HCT116 (cell line): ENCODE data around the gene RTL1. TPM values are rescaled to one million over a fixed set of nuclear protein-coding genes. Genes with fewer than 3 reads are reported as not detected.

Experiments
- ATAC-seq: fragments of 200-7000 bp; cut with Tn5 transposase; 2 replicates; pipeline ENCODE4 v1.9.1; 2020; ENCODE audit warnings: mild to moderate bottlenecking, moderate library complexity
- BruUV-seq: library from RNA; stranded (reverse); fragments of 400-500 nt; replicated peaks from 2 replicates; lab custom pipeline; 2021; lab: Mats Ljungman, UMichigan
- CTCF ChIA-PET: fragments of 300-600 bp; sonication (Branson Sonifier 250); formaldehyde crosslinking; loops from one replicate; lab custom pipeline; 2021; ENCODE audit warnings: antibody characterized with exemption; lab: Charles Lee
- POLR2A ChIA-PET: fragments of 300-600, 350-600 bp; sonication (Branson Sonifier 250); formaldehyde crosslinking; loops from one replicate; lab custom pipeline; 2021; ENCODE audit warnings: antibody characterized with exemption; lab: Charles Lee
- RAD21 ChIA-PET, 2 experiments: fragments of 300-600 bp; sonication (Branson Sonifier 250); formaldehyde crosslinking; loops; one replicate each; lab custom pipeline; 2023; ENCODE audit warnings: low total read pairs in 2 of 2; ENCODE audit not compliant: uncharacterized antibody in 2 of 2, unreplicated experiment in 2 of 2, low non-redundant PET in 1 of 2; lab: Charles Lee
- DNase-seq: peaks from one replicate; pipeline ENCODE4 v3.0.0-alpha.2; 2010; ENCODE audit warnings: low read depth, low spot score
- H2AFZ ChIP-seq: fragments of 200-600 bp; shearing (Covaris generic), sonication (generic); 2 replicates; pipeline ENCODE4 v1.6.1; 2017; ENCODE audit warnings: low read depth, mixed run types, mixed read lengths, antibody characterized with exemption, low read length; ENCODE audit not compliant: poor library complexity, severe bottlenecking
- H3K27ac ChIP-seq: 2 replicates; pipeline ENCODE4 v1.5.1; 2012; ENCODE audit warnings: low read depth, low read length
- H3K27me3 ChIP-seq: fragments of 200-600 bp; sonication (generic); 2 replicates; pipeline ENCODE4 v1.6.1; 2016; ENCODE audit warnings: mixed run types, low read length, mixed read lengths; ENCODE audit not compliant: insufficient read depth
- H3K36me3 ChIP-seq, 2 experiments: fragments of 200-500 bp in 1 of 2; fragments of 200-600 bp in 1 of 2; sonication (Bioruptor generic) in 1 of 2; sonication (generic) in 1 of 2; 2 replicates each; pipeline versions ENCODE4 v1.5.1 to v1.6.1; 2014 to 2016; ENCODE audit warnings: low read length in 2 of 2, inconsistent platforms in 1 of 2, mixed read lengths in 1 of 2, mixed run types in 1 of 2; ENCODE audit not compliant: insufficient read depth in 2 of 2, control insufficient read depth in 1 of 2
- H3K4me1 ChIP-seq, 2 experiments: fragments of 200-600 bp in 1 of 2; sonication (generic) in 1 of 2; 2 replicates each; pipeline versions ENCODE4 v1.5.1 to v1.6.1; 2012 to 2017; ENCODE audit warnings: low read length in 2 of 2, inconsistent platforms in 1 of 2, mild to moderate bottlenecking in 1 of 2, mixed read lengths in 1 of 2, mixed run types in 1 of 2, moderate library complexity in 1 of 2; ENCODE audit not compliant: insufficient read depth in 2 of 2, control insufficient read depth in 1 of 2
- H3K4me2 ChIP-seq: fragments of 200-600 bp; sonication (generic); 2 replicates; pipeline ENCODE4 v1.6.1; 2017; ENCODE audit warnings: mixed run types, low read length, mixed read lengths
- H3K4me3 ChIP-seq, 2 experiments: fragments of 200-600 bp in 1 of 2; sonication (generic) in 1 of 2; replicated peaks in 1 of 2; 2 replicates each; pipeline ENCODE4 v1.5.1; 2011 to 2016; ENCODE audit warnings: low read length in 2 of 2, control low read depth in 1 of 2, low read depth in 1 of 2, mild to moderate bottlenecking in 1 of 2, mixed read lengths in 1 of 2, mixed run types in 1 of 2
- H3K79me2 ChIP-seq: fragments of 200-600 bp; sonication (generic); 2 replicates; pipeline ENCODE4 v1.6.1; 2017; ENCODE audit warnings: mild to moderate bottlenecking, mixed run types, low read length, moderate library complexity, mixed read lengths; ENCODE audit not compliant: insufficient read depth
- H3K9ac ChIP-seq: fragments of 200-600 bp; sonication (generic); 2 replicates; pipeline ENCODE4 v1.6.1; 2016; ENCODE audit warnings: low read length, mixed read lengths
- H3K9me2 ChIP-seq: fragments of 200-600 bp; sonication (generic), shearing (Covaris generic); 2 replicates; pipeline ENCODE4 v1.6.1; 2017; ENCODE audit warnings: mixed run types, mild to moderate bottlenecking, moderate library complexity; ENCODE audit not compliant: insufficient read depth
- H3K9me3 ChIP-seq, 2 experiments: fragments of 200-500 bp in 1 of 2; fragments of 200-600 bp in 1 of 2; sonication (Bioruptor generic) in 1 of 2; sonication (generic) in 1 of 2; 2 replicates each; pipeline ENCODE4 v1.6.1; 2014 to 2017; ENCODE audit warnings: low read length in 2 of 2, mixed read lengths in 2 of 2, inconsistent platforms in 1 of 2, low read depth in 1 of 2, mild to moderate bottlenecking in 1 of 2, mixed run types in 1 of 2, moderate library complexity in 1 of 2; ENCODE audit not compliant: control insufficient read depth in 1 of 2, insufficient read depth in 1 of 2
- H4K20me1 ChIP-seq: fragments of 200-600 bp; sonication (generic), shearing (Covaris generic); 2 replicates; pipeline ENCODE4 v1.6.1; 2017; ENCODE audit warnings: mixed run types, mild to moderate bottlenecking, moderate library complexity; ENCODE audit not compliant: insufficient read depth
- CTCF ChIP-seq, 3 experiments: fragments of 200-600 bp in 1 of 3; sonication (generic) in 1 of 3; IDR thresholded peaks in 2 of 3; conservative IDR thresholded peaks in 1 of 3; 2 replicates each; pipeline ENCODE4 v1.5.1; 2012 to 2017; ENCODE audit warnings: low read depth in 2 of 3, low read length in 2 of 3, antibody characterized with exemption in 1 of 3, borderline replicate concordance in 1 of 3, control low read depth in 1 of 3, mild to moderate bottlenecking in 1 of 3, mixed read lengths in 1 of 3, mixed run types in 1 of 3, moderate library complexity in 1 of 3; ENCODE audit not compliant: insufficient read depth in 1 of 3
- FOSL1 ChIP-seq: IDR thresholded peaks from 2 replicates; pipeline ENCODE4 v1.6.1; 2012; ENCODE audit warnings: low read depth
- MAX ChIP-seq: IDR thresholded peaks from 2 replicates; pipeline ENCODE4 v1.6.1; 2012
- POLR2AphosphoS5 ChIP-seq: IDR thresholded peaks from 2 replicates; pipeline ENCODE4 v1.6.1; 2011; ENCODE audit warnings: mild to moderate bottlenecking, low read depth, low read length, moderate library complexity
- SP1 ChIP-seq: IDR thresholded peaks from 2 replicates; pipeline ENCODE4 v1.6.1; 2012; ENCODE audit warnings: low read depth
- YY1 ChIP-seq: IDR thresholded peaks from 2 replicates; pipeline ENCODE4 v1.6.1; 2011; ENCODE audit warnings: low read length, low read depth, moderate library complexity, mild to moderate bottlenecking; ENCODE audit not compliant: insufficient replicate concordance; ENCODE audit errors: extremely low read depth
- ZNF274 ChIP-seq: fragments of 200-500 bp; sonication (Bioruptor generic); IDR thresholded peaks from 2 replicates; pipeline ENCODE4 v1.6.1; 2014; ENCODE audit warnings: mild to moderate bottlenecking, low read depth, low read length, inconsistent platforms
- intact Hi-C: fragments of 100-400 bp; cut with micrococcal nuclease; formaldehyde crosslinking; loops from 2 replicates; pipeline ENCODE4 v1.10.0; 2022
- total RNA-seq: library from RNA; stranded (reverse); gene quantifications from one replicate; pipeline ENCODE4 v1.2.1, GENCODE V29; 2021; ENCODE audit not compliant: unreplicated experiment
- TF ChIP-seq, protein P1 (sequence below): IDR thresholded peaks from 2 replicates; pipeline ENCODE4 v1.6.1; 2012

The RTL1 gene
- total RNA-seq, 1 experiment from 2014 or later: not detected

DNA sequence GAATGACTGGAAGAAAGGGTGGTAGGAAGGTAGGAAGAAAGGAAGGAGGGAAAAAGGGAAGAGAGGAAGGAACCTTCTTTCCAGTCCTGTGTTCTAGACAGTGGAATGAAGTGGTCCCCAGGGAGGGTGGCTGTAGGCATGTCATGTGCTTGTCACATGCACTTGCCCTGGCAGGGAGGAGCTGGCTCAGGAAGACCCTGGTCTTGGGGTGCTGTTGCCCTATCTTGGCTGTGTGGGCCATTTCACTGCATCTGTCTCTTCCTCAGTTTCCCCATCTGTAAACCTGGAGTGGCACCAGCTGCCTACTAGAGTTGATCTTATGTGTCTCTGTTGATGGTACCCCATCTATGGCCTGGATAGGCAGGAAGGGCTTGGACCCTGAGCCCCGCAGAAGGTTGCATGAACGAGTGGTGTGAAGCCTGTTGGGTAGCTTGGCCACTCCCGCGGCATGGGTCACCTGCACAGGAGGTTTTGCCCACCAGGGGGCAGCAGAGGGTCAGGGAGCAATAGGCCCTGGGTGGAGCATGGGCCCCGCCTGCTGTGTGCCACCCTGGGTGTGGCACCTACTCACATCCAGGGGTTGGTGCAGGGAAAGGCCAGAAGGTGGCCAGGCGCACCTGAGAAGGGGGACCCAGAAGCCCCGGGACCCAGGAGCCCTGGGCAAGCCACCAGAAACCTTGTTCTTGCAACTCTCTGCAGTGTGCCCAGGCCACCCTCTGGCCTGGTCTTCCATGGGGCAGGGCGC is 52.5 kb downstream of the RTL1 start (continued):
- TF ChIP-seq FOSL1: no peak
- TF ChIP-seq, protein P1, sequence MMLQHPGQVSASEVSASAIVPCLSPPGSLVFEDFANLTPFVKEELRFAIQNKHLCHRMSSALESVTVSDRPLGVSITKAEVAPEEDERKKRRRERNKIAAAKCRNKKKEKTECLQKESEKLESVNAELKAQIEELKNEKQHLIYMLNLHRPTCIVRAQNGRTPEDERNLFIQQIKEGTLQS: no peak
- TF ChIP-seq MAX: 0 out of 2 replicates have a peak, but pooled peaks have one; percentile 45

DNA sequence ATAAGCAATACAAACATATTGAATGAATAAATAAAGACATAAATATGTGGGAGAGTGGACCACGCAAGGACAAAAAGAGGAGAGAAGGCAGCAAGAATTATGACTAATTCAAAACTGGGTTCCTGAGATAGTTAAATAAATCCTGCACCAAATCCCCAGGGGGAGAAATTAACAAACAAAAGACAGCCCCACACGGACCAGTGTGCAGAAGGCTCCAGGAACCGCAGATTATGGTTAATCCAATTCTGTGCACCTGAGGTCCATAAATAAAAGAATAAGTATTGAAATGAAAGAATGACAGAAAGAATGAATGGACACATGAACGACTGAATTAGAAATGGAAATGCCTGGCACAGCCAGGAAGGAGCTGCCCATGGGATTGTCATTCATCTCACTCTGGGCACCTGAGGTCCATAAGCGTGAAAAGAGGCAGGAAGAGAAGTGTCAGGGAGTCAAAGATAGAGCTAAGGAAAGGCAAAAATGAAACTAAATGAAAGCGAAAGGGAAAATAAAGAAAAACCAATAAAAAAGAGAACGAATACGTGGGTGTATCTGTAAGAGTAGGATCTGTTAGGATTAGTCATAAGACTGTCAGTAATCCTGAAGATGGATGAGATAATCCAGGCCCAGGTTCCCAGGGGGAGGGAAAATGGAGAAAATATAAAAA is 54.3 kb downstream of the RTL1 start:
- H3K4me2 ChIP-seq: 0 out of 2 replicates have a peak overlapping the region, but pooled peaks have one; percentile 6
- intact Hi-C loops: no loop called here
- ATAC-seq: no peak
- ChIA-PET RAD21 (no interaction called here), CTCF (no interaction called here), POLR2A (no interaction called here)
- H3K36me3 ChIP-seq: no peaks in the 10 kb centered on the region
- H3K9me3 ChIP-seq: no peaks in the 10 kb centered on the region
- TF ChIP-seq SP1: no peak
- TF ChIP-seq, protein P1: no peak
- no peak for TF ChIP-seq CTCF (IDR thresholded peaks at IDR 0.05 in 2 of 3, conservative IDR thresholded peaks at IDR 0.05 in 1 of 3; ENCODE audit: borderline replicate concordance in 1 of 3, insufficient read depth in 1 of 3, low read depth in 2 of 3, low read length in 2 of 3)
- TF ChIP-seq YY1: no peak
- no peak for TF ChIP-seq POLR2AphosphoS5
- TF ChIP-seq ZNF274: no peak
- H3K9ac ChIP-seq: no peak overlapping the region
- H4K20me1 ChIP-seq: no peaks in the 10 kb centered on the region
- H3K9me2 ChIP-seq: no peaks in the 10 kb centered on the region
- no TSS peak for BruUV-seq
- no peak overlapping the region for H2AFZ ChIP-seq
- no peaks in the 10 kb centered on the region for H3K79me2 ChIP-seq
- H3K27me3 ChIP-seq: no peaks in the 10 kb centered on the region
- no peak overlapping the region for H3K4me3 ChIP-seq
- peaks cover 0 to 17% of the 10 kb centered on the region in 2 experiments; a peak in 3 of 4 replicates for H3K4me1 ChIP-seq
- DNase-seq: no peak
- H3K27ac ChIP-seq: no peak overlapping the region
